Left cardiac atrium (tissue), 4 donors: ENCODE results near the gene RNU1-3. TPM values are rescaled to one million over a fixed set of nuclear protein-coding genes. Genes with fewer than 3 reads are reported as not detected.
"Not testable (repeated sequence)": the region's sequence is repeated elsewhere in the genome, so short reads cannot be mapped to it uniquely, and the experiment has no call there.

Experiments
- ATAC-seq, 2 donors: fragments of 200-7000 bp; cut with Tn5 transposase; one replicate each; pipeline ENCODE4 v1.9.1; 2020; ENCODE audit warnings: mild to moderate bottlenecking in 2 of 2, moderate library complexity in 2 of 2
- DNase-seq: peaks from one replicate; pipeline ENCODE4 v3.0.0-alpha.2; 2020
- intact Hi-C, 2 donors: fragments of 100-400 bp; cut with DNase I; formaldehyde crosslinking; loops; one replicate each; pipeline versions ENCODE4 v1.14.1 to v1.15.1; 2022 to 2023
- total RNA-seq, 2 donors: library from RNA; stranded (reverse); fragmentation: NEBNext Ultra II Directional; extraction: Animal tissue kit (Norgen Biotek cat#: 25700); gene quantifications; one replicate each; pipeline ENCODE4 v1.2.1, GENCODE V29; 2021
- donor health status: DM: no; HTN: yes; CAD: no.
- donor health status: DM: no; HTN: yes; CAD: no; lungs with severe emphysema.
- donor health status: DM: yes; HTN: yes; CAD: no.
- donor health status: Dilated cardiomyopathy.

Gene RNU1-3
- total RNA-seq, 2 donors from 2014 or later = 5,988 to 15,401 TPM

DNA sequence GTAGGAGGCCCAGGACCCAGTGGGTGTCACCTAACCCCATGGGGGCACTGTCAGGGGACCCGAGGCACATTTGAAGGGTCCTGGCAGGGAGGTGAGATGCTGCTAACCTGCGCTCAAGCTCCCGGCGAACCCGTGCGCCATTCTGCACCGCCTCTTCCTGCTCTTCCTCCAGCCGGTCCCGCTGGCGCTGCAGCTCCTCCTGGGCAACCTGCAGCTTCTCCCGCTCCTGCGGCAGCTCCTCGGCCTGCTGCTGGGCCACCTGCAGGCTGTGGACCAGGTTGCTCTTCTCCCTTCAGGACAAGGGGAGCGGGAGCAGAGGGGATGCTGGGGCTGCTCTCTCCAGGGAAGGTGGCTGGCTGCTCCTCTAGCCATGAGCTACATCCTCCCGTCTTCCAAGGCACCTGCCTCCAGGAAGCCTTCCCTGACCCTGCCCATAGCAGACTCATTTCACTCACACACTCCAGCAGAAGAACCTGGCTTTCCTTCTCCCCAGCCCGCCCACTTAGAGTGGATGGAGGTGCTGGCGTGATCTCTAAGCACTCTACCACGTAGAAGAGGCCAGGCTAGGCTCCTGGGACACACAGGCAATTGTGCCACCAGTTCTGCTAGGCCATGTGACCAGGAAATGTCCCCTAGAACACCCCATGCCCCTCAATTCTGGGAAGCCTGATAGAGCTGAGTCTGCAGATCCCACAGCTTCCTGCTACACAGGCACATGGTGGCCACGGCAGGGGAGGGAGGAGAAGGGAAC lies 38.2 kb downstream of the RNU1-3 start:
- ATAC-seq (no peak), DNase-seq (no peak)
- intact Hi-C loops = no loop called here

DNA sequence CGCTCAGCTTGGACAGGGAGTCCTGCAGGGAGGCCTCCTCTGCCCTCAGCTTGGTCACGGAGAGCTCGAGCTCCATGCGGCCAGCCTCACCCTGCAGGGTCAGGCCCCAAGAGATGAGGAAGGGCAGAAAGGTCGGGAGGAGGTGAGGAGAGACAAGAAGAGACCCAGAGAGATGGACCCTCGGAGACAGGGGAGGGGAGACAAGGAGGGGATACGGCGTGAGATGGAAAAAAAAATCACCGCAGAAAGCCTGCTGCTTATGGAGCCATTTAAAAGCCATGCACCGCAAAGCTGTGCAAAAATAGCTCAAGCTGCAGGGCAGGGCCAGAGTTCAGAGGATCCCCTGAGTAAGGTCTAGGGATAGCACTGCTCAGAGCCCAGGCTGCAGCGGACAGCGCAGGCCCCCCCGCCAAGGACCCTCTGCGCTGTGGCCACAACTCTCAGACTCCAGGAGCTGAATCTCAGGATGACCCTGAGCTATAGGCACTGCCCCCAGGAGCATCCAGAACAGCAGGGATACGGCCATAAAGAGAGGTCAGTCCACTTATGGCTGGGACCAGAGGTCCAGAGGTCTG lies 40.3 kb downstream of the RNU1-3 start:
- DNase-seq, ATAC-seq, intact Hi-C loops: not testable (repeated sequence)

DNA sequence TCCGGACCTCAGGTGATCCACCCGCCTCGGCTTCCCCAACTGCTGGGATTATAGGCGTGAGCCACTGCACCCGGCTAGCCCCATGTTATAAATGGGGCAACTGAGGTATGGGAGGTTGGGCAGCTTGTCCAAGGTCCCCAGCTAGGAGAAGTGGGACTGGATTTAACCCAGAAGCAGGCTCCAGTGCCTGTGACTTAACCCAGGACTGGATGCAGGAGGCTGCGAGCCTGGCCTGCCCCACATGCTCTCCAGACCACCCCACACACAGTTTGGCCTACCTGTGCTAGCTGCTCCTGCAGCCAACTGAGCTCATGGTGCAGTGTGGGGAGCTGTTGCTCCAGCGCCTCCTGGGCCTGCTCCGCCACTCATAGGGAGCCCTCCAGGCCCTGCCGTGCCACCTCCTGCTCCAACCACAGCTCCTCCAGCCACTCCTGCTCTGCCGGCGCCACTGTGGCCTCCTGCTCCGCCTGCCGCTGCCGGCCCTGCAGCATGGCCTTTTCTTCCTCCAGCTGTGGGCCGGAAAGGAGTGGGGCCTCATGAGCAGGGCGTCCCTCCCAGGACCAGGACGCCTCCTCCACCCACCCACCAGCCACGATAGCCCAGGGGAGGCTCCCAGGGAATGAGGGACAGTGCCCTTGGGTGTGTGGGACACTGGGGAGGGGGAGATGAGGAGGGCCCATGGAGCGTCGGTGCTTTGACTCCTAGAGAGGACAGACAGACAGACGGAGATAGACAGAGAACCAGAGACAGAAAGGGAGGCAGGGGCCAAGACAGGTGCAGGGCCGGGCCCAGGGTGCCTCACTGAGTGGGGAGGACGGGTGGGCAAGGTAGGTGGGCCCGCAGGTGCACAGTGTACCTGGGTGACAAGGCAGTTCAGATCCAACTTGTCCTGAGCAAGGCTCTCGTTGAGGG lies 41.0 kb downstream of the RNU1-3 start:
- intact Hi-C loops = no loop called here
- DNase-seq (no peak), ATAC-seq (no peak)

DNA sequence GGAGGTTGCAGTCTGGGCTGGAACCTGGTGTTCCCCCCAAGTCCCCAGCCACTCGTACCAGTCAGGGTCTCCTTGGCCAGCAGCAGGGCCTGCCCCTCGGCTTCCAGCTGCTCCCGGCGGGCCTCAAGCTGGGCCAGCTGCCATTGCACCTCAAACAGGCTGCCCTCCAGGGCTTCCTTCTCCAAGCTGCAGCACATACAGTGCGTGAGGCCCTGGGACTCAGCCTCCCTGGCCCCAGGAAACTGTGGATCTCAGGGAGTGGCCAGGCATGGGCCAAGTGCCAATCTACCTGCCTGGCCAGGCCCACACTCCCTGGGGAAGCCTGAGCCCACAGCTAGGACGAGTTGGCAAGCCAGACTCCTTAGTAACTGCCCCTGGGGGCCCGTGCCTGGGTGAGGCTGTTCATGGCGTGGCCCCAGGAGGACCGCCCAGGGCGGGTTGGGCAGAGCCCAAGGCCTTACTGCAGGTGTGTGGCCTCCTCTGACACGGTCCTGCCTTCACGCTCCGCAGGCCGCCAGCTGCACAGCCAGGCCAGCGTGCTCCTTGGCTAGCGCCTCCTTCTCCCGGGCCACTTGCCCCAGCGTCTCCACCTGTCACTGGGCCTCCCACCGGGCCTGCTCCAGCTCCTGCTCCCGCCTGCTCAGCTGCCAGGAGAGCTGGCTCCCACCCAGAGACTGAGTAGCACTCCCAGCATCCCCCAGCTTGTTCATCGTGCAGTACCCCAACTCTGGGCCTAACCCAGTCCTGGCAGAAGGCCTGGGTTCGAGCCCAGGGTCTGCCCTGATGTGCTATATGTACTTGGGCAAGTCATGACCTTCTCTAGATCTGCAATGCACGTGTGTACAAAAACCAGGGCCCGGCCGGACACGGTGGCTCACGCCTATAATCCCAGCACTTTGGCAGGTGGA lies 42.7 kb downstream of the RNU1-3 start:
- ATAC-seq = peak in 1 of 2 donors; percentile 1
- intact Hi-C loops, DNase-seq: not testable (repeated sequence)

DNA sequence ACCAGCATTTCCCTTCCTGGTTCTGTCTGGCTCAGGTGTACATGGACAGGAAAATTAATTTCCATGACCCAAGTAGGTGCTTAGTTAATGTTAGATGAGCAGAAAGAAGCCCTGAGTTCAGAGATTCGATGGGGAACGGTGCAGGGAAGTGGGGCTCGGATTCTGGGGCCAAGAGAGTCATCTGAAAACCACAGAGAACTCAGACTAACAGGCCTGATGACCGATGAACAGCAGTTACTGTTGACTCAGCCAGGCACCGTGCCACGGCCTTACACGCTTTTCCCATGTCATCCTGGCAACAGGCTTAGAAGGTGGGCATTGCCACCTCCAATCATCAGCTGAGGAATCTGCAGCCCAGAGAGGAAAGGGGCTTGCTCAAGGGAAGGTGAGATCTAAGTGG lies 43.4 kb downstream of the RNU1-3 start:
- ATAC-seq, intact Hi-C loops: not testable (repeated sequence)
- DNase-seq = peak; percentile 19

DNA sequence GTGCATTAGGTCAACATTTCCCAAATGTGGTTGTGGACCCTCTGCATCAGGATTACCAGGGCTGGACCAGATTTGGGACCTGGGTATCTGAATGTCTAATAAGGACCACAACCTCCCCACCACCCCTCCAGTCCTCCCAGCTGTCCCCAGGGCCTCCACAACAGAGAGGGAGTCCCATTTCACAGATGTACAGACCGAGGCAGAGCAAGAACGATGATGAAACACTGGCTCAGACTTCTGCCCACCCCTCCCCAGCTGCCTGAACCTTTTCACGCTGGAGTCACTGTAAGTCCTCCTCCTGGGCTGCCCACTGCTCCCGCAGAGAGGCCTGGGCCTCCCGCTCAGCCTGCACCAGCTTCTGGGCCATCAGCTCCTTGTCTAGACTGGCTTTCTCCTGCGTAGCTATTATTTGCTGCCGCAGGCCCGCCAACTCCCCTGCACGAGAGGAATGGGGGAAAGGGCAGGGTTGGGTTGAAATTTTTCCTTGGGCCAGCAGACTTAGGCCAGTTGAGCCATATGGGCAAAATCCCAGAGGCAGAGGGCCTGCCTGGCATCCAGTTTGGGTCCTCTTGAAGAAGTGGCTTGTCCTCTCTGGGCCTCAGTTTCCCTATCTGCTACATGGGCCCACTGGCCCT lies 45.0 kb downstream of the RNU1-3 start:
- intact Hi-C loops, ATAC-seq: not testable (repeated sequence)
- peak; percentile 28 for DNase-seq

DNA sequence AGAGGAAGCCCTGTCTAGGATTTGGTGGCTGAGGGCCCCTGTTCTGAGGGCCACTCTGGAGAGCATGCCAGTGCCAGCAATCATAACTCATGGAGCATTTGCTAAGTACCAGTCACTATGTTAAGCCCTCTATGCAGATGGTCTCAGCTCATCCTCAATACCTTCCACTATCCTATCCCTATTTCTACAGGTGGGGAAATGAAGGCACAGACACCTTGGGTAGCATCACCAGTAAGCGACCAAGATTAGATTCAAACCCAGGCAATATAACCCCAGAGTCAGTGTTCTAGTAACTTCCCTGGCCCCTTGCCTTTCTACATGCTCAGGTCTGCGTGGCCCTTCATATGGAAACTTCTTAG lies 45.5 kb downstream of the RNU1-3 start:
- ATAC-seq (no peak), DNase-seq (no peak)
- intact Hi-C loops = no loop called here

DNA sequence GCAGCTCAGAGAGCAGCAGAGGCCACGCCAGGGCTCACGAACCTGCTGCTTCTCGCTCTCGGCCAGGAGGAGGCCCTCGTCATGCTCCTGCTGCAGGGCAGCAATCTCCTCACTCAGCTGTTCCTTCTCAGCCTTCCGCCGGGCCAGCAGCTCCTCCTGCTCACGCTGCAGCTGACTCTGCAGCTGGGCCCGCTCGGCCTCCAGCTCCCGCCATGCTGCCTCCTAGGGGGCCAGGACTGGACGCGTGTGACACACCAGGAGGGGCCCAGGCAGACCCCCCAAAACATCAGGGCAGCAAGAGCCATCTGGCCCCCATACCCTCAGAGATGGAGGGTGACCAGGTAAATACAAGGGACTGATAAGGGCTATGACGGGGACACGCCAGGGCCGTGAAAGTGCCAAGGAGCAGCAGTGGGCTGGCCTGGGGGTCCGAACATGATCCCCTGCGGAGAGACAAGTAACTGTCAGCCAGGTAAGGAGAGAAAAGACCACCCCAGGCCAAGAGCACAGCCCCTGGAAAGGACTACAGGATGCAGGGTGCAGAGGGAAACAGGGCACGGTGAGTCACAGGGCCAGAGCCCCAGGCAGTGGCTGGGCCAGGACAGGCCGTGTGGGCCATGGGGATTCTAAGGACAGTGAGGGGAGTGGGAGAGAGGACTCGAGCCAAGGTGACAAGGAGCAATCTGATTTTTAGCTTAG lies 46.8 kb downstream of the RNU1-3 start:
- DNase-seq (peak; percentile 30), ATAC-seq (peak in 1 of 2 donors; percentile 1)
- intact Hi-C loops = not testable (repeated sequence)

DNA sequence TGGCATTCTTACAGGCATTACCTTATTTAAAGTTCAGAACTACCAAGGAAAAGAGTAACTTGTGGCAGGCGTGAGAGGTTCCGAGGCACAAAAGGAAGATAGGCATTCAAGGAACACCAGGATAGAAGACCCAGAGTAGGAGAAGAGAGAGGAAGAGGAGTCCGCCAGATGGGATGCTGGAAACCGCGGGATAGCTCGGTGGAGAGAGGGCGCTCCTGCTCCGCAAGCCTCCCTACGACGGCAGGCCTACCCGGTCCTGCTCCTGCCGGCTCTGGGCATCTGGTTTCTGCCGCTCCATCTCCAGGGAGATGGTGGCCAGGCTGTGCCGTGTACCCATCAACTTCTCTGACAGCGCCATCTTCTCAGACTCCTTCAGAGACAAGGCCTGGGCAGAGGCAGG lies 48.0 kb downstream of the RNU1-3 start:
- ATAC-seq = no peak
- intact Hi-C loops = no loop called here
- peak; percentile 25 for DNase-seq

DNA sequence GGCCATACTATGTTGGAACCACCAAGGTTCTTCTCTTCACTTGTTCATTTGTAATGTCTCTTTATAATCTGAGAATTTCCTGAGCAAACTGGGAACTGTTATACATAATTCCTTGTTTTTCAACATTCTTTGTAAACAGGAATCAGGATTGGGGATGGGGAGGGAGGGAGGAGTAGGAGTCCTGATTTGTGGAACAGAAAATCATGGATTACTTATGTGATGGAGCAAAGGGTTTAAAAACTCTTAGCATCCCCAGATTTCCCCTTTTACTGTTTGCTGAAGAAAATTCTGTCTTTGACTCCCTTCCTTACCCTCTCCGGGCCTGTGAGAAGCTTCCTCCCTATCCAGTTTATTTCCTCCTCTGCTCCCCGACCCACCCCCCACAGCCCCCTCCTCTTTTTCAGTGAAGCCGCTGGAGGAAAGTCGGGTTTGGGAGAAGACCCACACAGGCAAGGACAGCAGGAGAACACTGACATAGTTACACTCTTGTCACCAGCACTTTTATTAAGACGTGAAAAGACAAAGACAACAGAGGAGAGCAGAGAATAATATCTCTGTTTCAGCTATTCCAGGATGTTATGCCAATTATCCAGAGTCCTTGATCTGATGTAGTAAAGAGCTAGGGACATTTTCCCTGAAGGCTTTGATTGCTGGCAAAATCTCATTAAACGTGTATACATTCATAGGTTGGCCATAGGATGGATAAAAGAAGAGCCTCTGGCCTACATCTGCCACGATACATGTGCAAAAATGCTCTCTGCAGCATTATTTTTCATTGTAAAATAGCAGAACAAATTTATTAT lies 48.8 kb downstream of the RNU1-3 start:
- intact Hi-C loops = no loop called here
- ATAC-seq (no peak), DNase-seq (no peak)

DNA sequence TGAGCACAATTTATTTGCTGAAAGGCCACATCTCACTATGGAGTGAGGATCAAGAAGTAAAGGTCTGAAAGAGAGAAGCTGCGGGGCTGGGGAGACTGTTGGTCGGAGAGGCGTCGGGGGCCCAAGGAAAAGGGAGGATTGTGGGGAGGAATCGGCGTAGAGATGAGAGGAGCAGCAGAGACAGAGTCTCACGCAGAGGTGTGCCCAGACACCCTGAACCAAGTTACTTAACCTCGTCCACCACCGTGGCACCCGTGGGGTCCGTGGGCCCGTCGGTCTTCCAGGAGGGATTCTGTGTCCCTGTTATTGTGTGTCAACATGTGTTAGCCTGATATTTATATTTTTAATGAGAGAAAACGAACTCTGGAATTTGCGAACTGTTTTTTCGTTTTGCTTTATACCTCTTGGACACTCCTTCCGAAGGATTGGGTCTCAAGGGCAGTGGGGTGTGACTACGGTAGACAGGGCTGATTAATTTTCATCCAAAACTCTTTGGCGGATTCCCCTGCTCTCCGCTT lies 49.6 kb downstream of the RNU1-3 start:
- DNase-seq (no peak), ATAC-seq (no peak)
- intact Hi-C loops = no loop called here

Other genes with a start within 250 kb of the RNU1-3 start
- gene SPATA21, start 229.5 kb downstream of the RNU1-3 start, total RNA-seq = not detected
- gene NECAP2, start 226.2 kb downstream of the RNU1-3 start, total RNA-seq = 10 to 100 TPM; 21.8 to 23.7 TPM
- gene RNU1-1, start 152.7 kb downstream of the RNU1-3 start, total RNA-seq = over 10,000 TPM in 1 of 2 donors, 1,000 to 10,000 TPM in 1; 5,988 to 15,401 TPM
- 10 to 100 TPM; 11.6 to 17.5 TPM for gene NBPF1, start 53.4 kb downstream of the RNU1-3 start, total RNA-seq
- gene RNU1-4, start 73.6 kb upstream of the RNU1-3 start, total RNA-seq = over 10,000 TPM in 1 of 2 donors, 1,000 to 10,000 TPM in 1; 5,988 to 15,401 TPM
- over 10,000 TPM in 1 of 2 donors, 1,000 to 10,000 TPM in 1; 5,988 to 15,401 TPM for gene RNU1-2, start 229.0 kb upstream of the RNU1-3 start, total RNA-seq